Stimulated activated CD4-positive, alpha-beta T cell treated with anti-CD3 and anti-CD28 coated beads, Interleukin-15, amount 100 ng/mL, for 24 hours (primary cell): Measurements from ENCODE around the gene RETREG2.
A peak's percentile ranks its signal among the peaks of the same experiment; 100 is the strongest.

Experiments used
- DNase-seq: peaks from one replicate; pipeline ENCODE4 v3.0.0-alpha.2; 2020

The RETREG2 gene

DNA sequence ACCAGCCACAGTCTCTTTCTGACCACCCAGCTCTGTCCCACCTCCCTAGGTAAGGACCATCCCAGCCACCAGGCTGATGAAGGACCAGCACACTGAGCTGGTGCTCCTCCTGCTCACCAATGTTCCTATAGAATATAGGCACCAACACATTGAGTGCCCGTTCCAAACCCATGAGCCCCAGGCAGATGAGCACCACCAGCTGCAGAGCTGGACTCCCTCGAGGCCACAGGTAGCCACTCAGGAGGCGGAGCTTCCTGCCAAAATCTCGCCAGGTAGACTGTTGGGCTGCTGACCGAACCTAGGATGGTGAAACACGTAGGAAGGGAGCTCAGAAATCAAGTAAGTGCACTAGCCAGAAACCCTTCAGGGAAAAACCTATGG is 38.5 kb downstream of the RETREG2 start:
- DNase-seq: no peak

DNA sequence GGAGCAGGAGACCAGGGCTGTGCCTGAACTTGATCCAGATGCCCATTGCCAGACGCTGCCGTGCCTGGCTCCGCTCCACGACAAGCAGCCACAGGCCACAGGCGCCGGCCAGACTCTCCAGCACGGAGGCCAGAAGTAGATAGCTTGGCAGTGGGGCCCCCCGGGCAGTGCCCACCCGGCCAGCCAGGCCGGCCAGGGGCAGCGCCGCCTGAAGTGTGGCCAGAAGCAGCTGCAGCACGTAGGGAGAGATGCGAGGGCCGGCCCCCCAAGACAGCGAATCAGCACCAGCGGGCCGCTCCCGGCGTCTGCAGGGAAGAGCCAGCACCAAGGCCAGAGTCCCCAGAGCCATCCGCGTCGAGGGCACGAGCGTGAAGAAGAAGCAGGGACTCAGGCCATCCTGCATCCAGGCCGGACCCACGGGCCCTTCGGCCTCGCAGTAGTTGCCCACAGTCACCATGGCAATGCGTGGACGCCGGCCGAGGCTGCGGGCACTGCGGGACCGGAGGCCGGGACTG is 40.2 kb downstream of the RETREG2 start:
- DNase-seq: peak; percentile 50

DNA sequence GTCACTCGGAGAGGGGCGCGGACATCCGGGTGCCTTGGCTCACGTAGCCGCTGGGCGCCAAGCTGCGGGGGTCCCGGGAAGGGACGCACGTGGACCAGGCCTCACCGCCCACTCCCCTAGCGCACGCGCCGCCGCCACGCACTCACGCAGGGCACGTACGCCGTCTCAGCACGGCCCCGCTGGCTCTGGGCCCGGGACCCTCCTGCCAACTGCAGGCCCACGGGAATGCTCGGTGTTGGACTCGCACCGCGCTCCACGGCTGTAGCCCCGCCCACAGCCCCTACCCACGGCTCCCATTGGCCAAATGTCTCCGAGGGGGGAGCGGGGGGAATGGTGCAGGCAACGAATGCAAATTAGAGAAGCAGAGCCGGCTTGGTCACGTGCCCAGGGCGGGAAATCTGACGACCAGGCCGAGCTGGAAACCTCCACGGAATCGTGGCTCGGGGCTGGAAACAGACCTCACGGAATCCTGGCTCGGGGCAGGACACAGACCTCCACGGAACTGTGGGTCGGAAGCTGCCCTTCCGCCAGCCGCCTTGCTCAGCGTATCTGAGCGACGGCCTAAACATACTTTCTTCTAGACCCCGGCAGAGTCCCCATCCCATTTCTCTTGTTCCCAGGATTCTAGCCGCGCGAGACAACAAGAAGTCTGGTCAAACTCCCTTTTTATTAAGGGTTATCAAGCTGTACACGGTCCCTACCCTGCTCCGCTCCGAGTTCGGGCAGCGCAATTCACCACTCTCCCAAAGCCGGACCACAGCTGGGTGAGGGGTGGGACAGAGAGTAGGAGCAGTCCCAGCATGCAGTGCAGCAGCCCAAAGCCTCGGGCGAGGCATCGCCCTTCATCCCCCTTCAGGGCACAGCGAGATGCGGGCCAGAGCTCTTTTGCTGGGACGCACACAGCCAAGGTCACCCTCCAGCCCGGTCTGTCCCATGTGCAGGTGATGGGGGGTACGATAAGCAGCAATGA is 40.9 kb downstream of the RETREG2 start, which contains the start of gene ABCB6:
Gene ABCB6, minus strand, starts transcription at position 227 of the 970 bp plus-strand sequence. CDS start 285 bp downstream, outside the sequence.
- peak; percentile 95 for DNase-seq

DNA sequence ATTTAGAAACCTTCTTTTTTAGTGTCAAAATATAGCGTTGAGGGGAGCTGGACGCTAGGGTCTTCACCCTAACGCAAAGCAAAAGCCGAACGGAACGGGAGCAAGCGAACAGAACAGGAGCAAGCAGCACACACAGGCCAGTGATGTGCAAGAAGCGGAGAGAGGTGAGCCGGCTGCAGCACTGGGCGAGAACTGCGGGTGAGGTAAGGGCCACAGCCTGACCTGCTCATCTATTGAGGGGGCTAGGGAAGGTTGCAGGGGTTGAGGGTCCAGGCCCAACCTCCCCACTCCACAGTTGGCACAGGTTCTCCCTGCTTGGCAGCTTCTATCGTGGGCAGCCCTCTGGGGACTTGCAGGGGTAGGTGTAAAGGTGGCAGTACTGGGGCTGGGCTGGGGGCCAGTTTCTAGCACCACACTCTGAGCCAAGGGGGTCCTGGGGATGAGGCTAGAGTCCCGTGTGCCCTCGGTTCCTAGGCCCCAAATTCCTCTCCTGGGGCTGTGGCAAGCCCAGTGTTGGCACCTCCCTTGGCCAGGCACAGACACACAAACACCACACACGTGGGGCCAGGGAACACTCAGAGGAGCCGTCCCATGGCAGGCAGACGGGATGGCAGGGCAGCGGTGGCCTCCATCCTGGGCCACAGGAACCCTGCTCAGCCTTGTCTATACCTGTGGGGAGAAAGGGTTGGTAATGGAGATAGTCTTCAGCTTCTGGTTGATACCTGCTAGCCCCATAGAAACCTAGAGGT is 41.9 kb downstream of the RETREG2 start:
- no peak for DNase-seq

DNA sequence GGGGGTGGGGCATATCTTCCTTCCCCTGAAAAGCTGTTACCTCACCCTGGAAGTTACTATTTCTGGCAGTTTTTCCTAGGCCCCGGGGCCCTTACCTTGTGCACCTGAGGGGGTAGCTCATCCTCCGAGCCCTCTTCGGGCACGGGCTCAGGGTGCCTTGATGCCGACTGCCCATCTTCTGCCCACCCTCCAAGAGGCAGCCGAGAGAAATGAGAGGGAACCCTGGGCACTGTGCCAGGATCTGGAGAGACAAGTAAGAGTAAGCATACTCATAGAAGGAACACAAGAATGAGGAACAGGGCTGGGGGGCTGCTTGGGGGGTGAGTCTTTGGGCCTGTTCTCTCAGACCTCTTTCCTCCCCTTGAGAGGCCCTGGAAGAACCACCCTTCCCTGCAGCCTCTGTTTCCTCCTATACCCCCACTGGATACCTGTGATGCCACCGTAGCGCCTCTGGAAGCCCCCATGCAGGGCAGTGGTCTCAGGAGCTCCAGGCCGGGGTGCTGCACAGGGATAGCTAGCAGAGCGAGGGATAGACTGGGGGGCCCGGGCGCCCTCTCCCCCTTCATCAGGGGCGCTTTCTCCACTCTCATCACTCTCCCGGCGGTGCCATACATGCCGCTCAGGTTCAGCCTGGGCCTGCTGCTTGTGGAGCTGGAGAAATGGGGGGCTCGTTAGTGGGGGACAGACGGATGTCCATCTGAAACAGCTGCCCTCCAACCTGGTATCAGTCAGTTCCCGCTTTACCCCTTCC is 42.8 kb downstream of the RETREG2 start:
- no peak for DNase-seq

DNA sequence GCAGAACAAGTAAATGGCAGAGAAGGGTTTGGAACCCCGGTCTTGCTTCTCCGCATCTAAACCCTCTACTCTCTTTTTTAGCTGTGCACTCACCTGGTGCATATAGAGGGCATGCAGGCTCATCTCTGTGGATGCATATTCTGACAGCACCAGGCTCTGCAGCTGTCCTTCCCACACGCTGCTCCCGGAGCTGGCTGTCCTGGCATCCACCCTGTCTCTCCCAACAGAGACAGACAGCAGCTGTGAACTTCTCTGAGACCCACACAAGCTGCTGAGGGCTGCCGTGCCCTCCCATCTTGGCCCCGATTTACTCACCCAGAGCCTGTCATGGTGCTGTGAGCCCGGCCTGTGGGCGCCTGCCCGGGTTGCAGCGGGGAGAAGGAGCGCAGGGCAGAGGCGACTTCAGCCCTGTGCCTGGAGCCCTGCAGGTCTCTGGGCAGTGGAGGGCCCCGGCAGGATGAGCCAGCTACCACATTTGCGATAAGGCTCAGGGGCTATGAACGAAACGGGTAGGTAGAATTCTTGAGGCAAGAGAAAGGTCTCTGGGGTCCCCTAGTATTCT is 44.0 kb downstream of the RETREG2 start:
- DNase-seq: no peak

DNA sequence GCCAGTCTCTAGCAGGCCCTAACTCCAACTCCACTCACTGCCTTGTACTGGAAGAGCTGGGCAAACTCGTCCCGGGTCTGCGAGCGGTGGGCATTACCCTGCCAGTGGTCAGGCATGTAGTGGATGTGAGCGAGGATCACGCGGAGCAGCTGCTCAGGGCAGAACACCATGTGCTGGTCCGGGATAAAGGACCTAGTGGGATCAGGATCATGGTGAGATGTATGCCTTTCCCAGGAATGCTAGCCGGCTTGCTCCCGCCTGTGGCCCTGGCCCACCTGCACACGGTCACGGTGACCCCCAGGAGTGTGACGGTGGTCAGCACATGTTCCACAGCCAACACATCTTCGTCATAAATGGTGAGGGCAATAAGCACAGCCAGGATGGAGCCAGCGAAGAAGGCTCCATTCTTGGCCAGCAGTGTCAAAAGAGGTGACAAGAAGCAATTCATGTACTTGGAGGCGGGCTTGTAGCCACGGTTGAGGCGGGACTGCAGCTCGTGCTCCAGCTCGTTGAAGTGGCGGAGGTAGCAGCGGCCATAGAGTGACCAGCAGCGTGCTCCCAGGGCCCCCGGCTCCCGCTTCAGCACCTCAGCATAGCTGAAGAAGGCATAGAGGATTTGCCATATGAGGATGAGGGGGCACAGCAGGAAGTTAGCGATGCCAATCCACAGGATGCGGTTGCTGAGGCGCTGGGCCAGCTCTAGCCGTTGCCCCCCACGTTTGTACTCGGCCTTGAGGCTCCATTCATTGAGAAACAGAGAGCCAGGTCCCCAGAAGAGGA is 45.9 kb downstream of the RETREG2 start:
- no peak for DNase-seq

DNA sequence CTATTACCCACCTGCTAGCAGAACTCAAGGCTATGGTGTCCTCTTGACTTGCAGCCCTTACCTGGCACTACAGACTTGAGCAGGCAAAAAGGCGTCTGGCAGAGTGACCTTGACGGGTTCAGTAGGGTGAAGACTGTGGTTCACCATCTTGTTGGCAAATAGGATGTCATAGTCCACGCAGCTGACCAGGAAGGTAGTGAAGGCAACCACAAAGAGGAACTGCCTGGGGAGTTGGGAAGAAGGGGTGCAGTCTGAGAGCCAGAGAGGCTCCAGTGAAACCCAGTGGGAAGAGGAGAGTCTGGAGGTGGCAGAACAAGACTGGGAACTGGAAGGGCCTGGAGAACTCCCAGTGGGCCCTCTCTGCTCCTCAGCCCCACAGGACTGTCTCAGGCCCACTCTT is 47.3 kb downstream of the RETREG2 start:
- DNase-seq: no peak

DNA sequence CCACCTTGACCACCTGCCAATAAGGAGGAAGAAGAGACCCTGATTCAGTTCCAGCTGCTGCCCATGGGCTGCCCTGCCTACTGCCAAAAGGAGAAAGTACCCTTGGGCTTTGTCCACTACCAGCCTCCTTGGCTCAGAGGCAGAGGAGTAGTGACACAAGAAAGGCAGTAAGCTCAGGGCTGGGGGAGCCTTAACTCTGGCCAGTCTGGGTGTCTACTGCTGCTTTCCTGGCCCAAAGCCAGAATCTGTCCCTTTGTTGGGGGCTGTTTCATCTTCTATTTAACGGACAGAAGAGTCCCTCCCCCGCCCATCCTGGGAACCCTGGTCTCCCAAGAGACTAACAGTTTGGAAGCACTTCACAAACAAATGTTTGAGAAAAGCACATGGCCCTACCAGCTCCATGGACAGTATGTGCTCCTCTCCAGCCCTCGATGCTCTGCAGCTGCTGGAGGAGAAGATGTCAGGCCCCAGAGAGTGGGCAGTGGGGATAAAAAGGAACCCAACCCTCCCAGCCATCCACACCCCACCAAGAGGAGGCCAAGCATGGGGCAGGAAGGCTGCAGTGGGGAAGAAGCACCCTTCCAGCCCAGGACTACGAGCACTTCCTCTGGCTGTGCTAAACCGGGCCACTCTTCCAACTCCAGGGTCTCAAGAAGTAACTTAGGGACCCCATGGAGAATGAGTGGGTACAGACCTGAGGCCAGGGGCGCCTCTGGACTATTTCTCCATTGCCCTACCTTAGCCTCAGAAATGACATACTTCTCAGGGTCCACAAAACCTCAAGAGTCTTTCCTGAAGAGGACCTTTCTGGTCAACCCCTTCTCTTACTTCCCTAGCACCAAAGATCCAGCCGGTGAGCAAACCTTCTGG is 50.2 kb downstream of the RETREG2 start:
- no peak for DNase-seq

DNA sequence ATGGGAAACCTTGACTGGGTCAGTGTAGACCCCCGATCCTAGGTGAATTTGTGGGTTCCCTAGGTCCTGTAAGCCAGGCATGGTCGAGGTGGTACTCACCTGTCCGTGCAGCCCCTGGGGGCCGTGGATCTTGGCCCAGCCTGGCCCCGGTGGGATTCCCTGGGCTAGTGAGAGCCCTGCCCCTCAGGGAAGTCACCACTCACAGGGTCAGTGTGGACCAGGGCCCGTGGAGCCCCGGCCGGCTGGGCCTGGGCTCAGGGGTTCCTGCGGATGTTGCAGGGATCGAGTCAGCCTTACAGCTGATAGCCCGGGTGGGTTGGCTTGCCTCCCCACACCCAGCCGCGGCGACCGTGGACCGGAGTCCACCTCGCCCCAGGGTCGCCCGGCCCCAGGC is 50.8 kb downstream of the RETREG2 start:
- DNase-seq: no peak

DNA sequence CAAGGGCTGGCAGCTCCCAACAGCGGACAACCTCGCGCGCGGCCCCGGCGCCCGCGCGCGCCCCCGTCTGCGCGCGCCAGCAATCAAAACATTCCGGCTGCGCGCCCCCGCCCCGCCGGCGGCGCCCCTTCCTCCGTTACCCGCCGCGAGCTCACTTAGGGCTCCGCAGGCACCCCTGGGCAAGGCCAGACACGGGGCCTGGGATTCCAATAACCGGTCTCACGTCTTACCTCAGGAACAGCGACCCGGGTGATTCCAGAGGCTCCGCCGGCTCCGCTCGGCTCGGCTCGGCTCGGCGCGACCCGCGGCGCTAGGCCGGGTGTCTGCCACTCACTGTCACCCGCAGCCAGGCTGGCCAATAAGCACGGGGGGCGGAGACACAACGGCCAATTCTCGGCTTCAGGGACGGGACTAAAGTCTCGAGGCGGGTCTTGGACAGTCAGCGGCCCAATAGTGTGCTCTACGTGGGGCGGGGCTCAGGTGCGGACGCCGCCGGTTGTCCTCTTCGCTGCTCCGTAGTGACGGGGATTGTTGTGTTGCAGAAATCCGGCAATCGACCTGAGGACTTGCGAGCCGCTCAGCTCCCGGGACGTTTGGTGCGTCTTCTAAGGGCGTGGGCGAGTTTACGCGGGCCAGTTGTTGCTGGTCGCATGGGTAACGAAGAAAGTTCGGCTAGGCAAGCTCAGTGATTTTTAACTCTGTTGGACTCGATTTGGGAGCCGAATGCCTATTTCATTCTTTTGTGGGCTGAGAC is 51.4 kb downstream of the RETREG2 start, which contains the start of the genes ANKZF1 and ATG9A:
Gene ANKZF1, plus strand, starts transcription at position 502 of the 754 bp plus-strand sequence. CDS start 452 bp downstream, outside the sequence.
Gene ATG9A, minus strand, starts transcription at position 332 of the 754 bp plus-strand sequence. CDS start 1,612 bp downstream, outside the sequence.
- peak; percentile 99 for DNase-seq

DNA sequence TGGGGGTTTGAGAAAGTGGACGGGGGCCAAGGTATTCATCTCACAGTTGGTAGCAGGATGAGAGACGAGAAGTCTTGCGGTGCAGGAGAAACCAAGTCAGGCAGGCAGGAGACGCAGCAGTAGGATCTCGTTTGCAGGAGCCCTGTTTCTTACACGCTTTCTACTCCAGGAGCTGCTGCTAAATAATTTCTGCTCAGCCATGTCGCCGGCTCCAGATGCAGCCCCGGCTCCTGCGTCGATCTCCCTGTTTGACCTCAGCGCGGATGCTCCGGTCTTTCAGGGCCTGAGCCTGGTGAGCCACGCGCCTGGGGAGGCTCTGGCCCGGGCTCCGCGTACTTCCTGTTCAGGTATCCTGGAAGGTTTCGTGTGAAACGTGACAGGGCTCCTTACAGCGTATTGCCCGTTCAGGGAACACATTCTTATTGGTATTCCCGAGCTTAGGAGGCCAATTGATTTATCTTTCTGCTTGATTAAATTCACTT is 52.0 kb downstream of the RETREG2 start:
- peak; percentile 80 for DNase-seq

DNA sequence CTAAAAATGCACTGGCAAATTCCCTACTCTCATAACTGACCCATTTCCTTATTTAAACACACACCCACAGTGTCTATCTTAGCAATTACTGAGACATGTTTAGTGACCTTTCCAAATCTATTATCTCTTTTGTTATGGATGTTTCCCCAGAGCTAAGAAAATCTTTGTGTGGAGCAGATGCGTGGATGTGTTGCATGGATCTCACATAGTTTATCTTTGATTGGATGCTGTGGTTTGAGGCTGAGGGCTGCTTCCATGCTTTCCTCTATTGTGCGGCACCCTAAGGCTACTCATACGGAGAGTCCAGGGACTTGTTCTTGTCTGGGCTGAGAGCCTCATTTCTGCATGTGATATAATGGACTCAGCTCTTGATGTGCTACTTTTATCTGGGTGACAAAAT is 56.3 kb downstream of the RETREG2 start:
- DNase-seq: no peak
